Bronchial epithelial cell (primary cell): ENCODE measurements around the gene ZDHHC24. TPM values are rescaled to one million over a fixed set of nuclear protein-coding genes. Genes with fewer than 3 reads are reported as not detected.
A peak's percentile ranks its signal among the peaks of the same experiment; 100 is the strongest.
"Not testable (repeated sequence)": the region's sequence is repeated elsewhere in the genome, so short reads cannot be mapped to it uniquely, and the experiment has no call there.

Experiments
- DNase-seq: peaks from one replicate; pipeline ENCODE4 v3.0.0-alpha.2; 2010; ENCODE audit warnings: low read depth
- FAIRE-seq: peaks from 2 replicates; lab custom pipeline; 2011; peaks lifted over from hg19 to GRCh38; lab: Jason Lieb, UNC
- H3K27me3 ChIP-seq: 2 replicates; pipeline ENCODE4 v1.5.1; 2011; ENCODE audit warnings: low read length; ENCODE audit not compliant: control insufficient read depth, insufficient read depth
- H3K36me3 ChIP-seq: 2 replicates; pipeline ENCODE4 v1.5.1; 2011; ENCODE audit warnings: low read length; ENCODE audit not compliant: control insufficient read depth, insufficient read depth
- H3K4me3 ChIP-seq: 2 replicates; pipeline ENCODE4 v1.5.1; 2011; ENCODE audit warnings: mild to moderate bottlenecking, low read depth, low read length, control low read depth
- CTCF ChIP-seq: IDR thresholded peaks from 2 replicates; pipeline ENCODE4 v1.5.1; 2011; ENCODE audit warnings: mild to moderate bottlenecking, moderate library complexity, low read length, control low read depth, inconsistent platforms; ENCODE audit not compliant: insufficient read depth, severe bottlenecking
- total RNA-seq: library from RNA; depleted of rRNA; stranded (reverse); fragments of >200 nt; gene quantifications from 2 replicates; pipeline ENCODE4 v1.2.1, GENCODE V29; 2014

The ZDHHC24 gene
- total RNA-seq, 1 donor from 2014 or later, result 8.4 TPM

- Histone ChIP-seq H3K4me3 (no peak overlapping the region), H3K27me3 (peaks cover 5% of the 10 kb centered on the region), H3K36me3 (peaks cover 6% of the 10 kb centered on the region)
- DNase-seq, result no peak
- TF ChIP-seq CTCF, result no peak
- no peak for FAIRE-seq
These were observed 1.8 kb upstream of the ZDHHC24 start for GRCh38 chr11:66547662-66548009.

GRCh38 chr11:66546966-66547661 lies 1.3 kb upstream of the ZDHHC24 start:
- TF ChIP-seq CTCF, result no peak
- FAIRE-seq (no peak), DNase-seq (no peak)
- peaks cover 5% of the 10 kb centered on the region for H3K27me3 ChIP-seq
- no peak overlapping the region for H3K4me3 ChIP-seq
- H3K36me3 ChIP-seq, result peaks cover 9% of the 10 kb centered on the region

- Histone ChIP-seq H3K27me3 (peaks cover 5% of the 10 kb centered on the region), H3K36me3 (peaks cover 13% of the 10 kb centered on the region), H3K4me3 (peak within 1 kb of the TSS; percentile 87)
- DNase-seq (no peak), FAIRE-seq (no peak)
- no peak for TF ChIP-seq CTCF
These were observed 619 bp upstream of the ZDHHC24 start, which contains the start of gene ACTN3 for GRCh38 chr11:66546368-66546965. Gene ACTN3 (plus strand): TSS chr11:66546903. CDS start chr11:66546938, 35 bp downstream.

- not testable (repeated sequence) for FAIRE-seq
These were observed 896 bp downstream of the ZDHHC24 start for GRCh38 chr11:66544952-66545351.

GRCh38 chr11:66543263-66544107 lies 2.4 kb downstream of the ZDHHC24 start:
- Histone ChIP-seq H3K27me3 (peaks cover 2% of the 10 kb centered on the region), H3K36me3 (peaks cover 17% of the 10 kb centered on the region), H3K4me3 (no peak overlapping the region)
- DNase-seq (no peak), FAIRE-seq (no peak)
- peak; percentile 19 for TF ChIP-seq CTCF

More at GRCh38 chr11:66544952-66545351, 896 bp downstream of the ZDHHC24 start:
- Histone ChIP-seq H3K4me3 (peak overlapping the region; percentile 87), H3K36me3 (peaks cover 17% of the 10 kb centered on the region)
- H3K27me3 ChIP-seq, DNase-seq: not testable (repeated sequence)

- no peak overlapping the region for H3K4me3 ChIP-seq
- no peak for TF ChIP-seq CTCF
- peaks cover 17% of the 10 kb centered on the region for H3K36me3 ChIP-seq
- peaks cover 2% of the 10 kb centered on the region for H3K27me3 ChIP-seq
- peak; percentile 12 for DNase-seq
- no peak for FAIRE-seq
These were observed 3.5 kb downstream of the ZDHHC24 start for GRCh38 chr11:66542362-66542761.
